Neural cell (in vitro differentiated cells): ENCODE measurements around the gene CD8A. TPM values are rescaled to one million over a fixed set of nuclear protein-coding genes. Genes with fewer than 3 reads are reported as not detected.

Source experiments
- H2AFZ ChIP-seq: fragments of 200-600, 300-800 bp; sonication (generic), shearing (Covaris generic); 2 replicates; pipeline ENCODE4 v1.6.0; 2014; ENCODE audit warnings: low read depth, mild to moderate bottlenecking, antibody characterized with exemption, low read length, moderate library complexity
- H3F3A ChIP-seq: fragments of 200-600 bp; shearing (Covaris generic); 2 replicates; pipeline ENCODE4 v1.6.1; 2016; ENCODE audit warnings: mild to moderate bottlenecking, moderate library complexity, mixed read lengths, antibody characterized with exemption, low read length; ENCODE audit not compliant: insufficient read depth, poor library complexity, severe bottlenecking
- H3K27ac ChIP-seq: fragments of 200-600, 300-800 bp; sonication (generic), shearing (Covaris generic); 2 replicates; pipeline ENCODE4 v1.5.1; 2014; ENCODE audit warnings: mild to moderate bottlenecking, low read length, moderate library complexity
- H3K27me3 ChIP-seq: fragments of 300-800, 200-600 bp; sonication (generic), shearing (Covaris generic); 2 replicates; pipeline ENCODE4 v1.6.0; 2014; ENCODE audit warnings: mild to moderate bottlenecking, low read depth, low read length, moderate library complexity; ENCODE audit not compliant: insufficient read depth
- H3K36me3 ChIP-seq: fragments of 300-800, 200-600 bp; sonication (generic), shearing (Covaris generic); 2 replicates; pipeline ENCODE4 v1.5.1; 2014; ENCODE audit warnings: mild to moderate bottlenecking, antibody characterized with exemption, low read length, moderate library complexity; ENCODE audit not compliant: insufficient read depth
- H3K4me2 ChIP-seq: fragments of 300-800, 200-600 bp; sonication (generic), shearing (Covaris generic); 2 replicates; pipeline ENCODE4 v1.6.0; 2014; ENCODE audit warnings: mild to moderate bottlenecking, low read length
- H3K4me3 ChIP-seq: fragments of 300-800, 200-600 bp; sonication (generic), shearing (Covaris generic); 2 replicates; pipeline ENCODE4 v1.5.1; 2014; ENCODE audit warnings: mild to moderate bottlenecking, low read length, moderate library complexity
- H3K79me2 ChIP-seq: fragments of 200-600 bp; shearing (Covaris generic); replicated peaks from 2 replicates; pipeline ENCODE4 v1.6.0; 2014; ENCODE audit warnings: mild to moderate bottlenecking, low read length, moderate library complexity; ENCODE audit not compliant: insufficient read depth
- H3K9ac ChIP-seq: fragments of 300-800, 200-600 bp; sonication (generic), shearing (Covaris generic); 2 replicates; pipeline ENCODE4 v1.6.1; 2016; ENCODE audit warnings: mild to moderate bottlenecking, low read length, mixed read lengths
- H3K9me2 ChIP-seq: fragments of 200-600 bp; shearing (Covaris generic); 2 replicates; pipeline ENCODE4 v1.6.1; 2016; ENCODE audit warnings: mild to moderate bottlenecking, low read length, mixed read lengths; ENCODE audit not compliant: insufficient read depth
- H3K9me3 ChIP-seq: fragments of 200-600, 300-800 bp; sonication (generic), shearing (Covaris generic); 2 replicates; pipeline ENCODE4 v1.6.1; 2016; ENCODE audit warnings: mild to moderate bottlenecking, mixed run types, low read length, moderate library complexity, mixed read lengths
- H4K20me1 ChIP-seq: fragments of 200-600 bp; shearing (Covaris generic); 2 replicates; pipeline ENCODE4 v1.6.1; 2016; ENCODE audit warnings: mild to moderate bottlenecking, mixed run types; ENCODE audit not compliant: insufficient read depth
- CTCF ChIP-seq: fragments of 450-650 bp; IDR thresholded peaks from 2 replicates; pipeline ENCODE4 v1.5.1; 2014; ENCODE audit warnings: antibody characterized with exemption, mild to moderate bottlenecking, moderate library complexity; ENCODE audit not compliant: poor library complexity, severe bottlenecking
- EP300 ChIP-seq: fragments of 450-650 bp; conservative IDR thresholded peaks from 2 replicates; pipeline ENCODE4 v1.6.1; 2014; ENCODE audit warnings: antibody characterized with exemption, mild to moderate bottlenecking, moderate library complexity; ENCODE audit not compliant: poor library complexity, severe bottlenecking
- EZH2 ChIP-seq: fragments of 200-600, 300-800 bp; shearing (Covaris generic), sonication (generic); IDR thresholded peaks from 2 replicates; pipeline ENCODE4 v1.6.1; 2014; ENCODE audit warnings: antibody characterized with exemption, low read length, borderline replicate concordance, mild to moderate bottlenecking; ENCODE audit not compliant: insufficient read depth, poor library complexity, severe bottlenecking
- MXI1 ChIP-seq: fragments of 450-650 bp; conservative IDR thresholded peaks from 2 replicates; pipeline ENCODE4 v1.6.1; 2014; ENCODE audit warnings: antibody characterized with exemption, mild to moderate bottlenecking; ENCODE audit not compliant: poor library complexity, severe bottlenecking
- POLR2AphosphoS5 ChIP-seq: IDR thresholded peaks from 2 replicates; pipeline ENCODE4 v1.6.1; 2012
- RAD21 ChIP-seq: fragments of 450-650 bp; conservative IDR thresholded peaks from 2 replicates; pipeline ENCODE4 v1.6.1; 2014; ENCODE audit warnings: antibody characterized with exemption, mild to moderate bottlenecking, moderate library complexity
- REST ChIP-seq: IDR thresholded peaks from 2 replicates; pipeline ENCODE4 v1.6.1; 2012; ENCODE audit warnings: borderline replicate concordance
- SMC3 ChIP-seq: fragments of 450-650 bp; conservative IDR thresholded peaks from 2 replicates; pipeline ENCODE4 v1.6.1; 2014; ENCODE audit warnings: antibody characterized with exemption, mild to moderate bottlenecking, moderate library complexity; ENCODE audit not compliant: poor library complexity
- TAF1 ChIP-seq: IDR thresholded peaks from 2 replicates; pipeline ENCODE4 v1.6.1; 2012; ENCODE audit warnings: low read depth
- polyA plus RNA-seq: library from polyadenylated mRNA; depleted of rRNA; stranded (reverse); fragments of >200 nt; gene quantifications from 2 replicates; pipeline ENCODE4 v1.2.3, GENCODE V29; 2014

The CD8A gene
- polyA plus RNA-seq, 1 donor from 2014 or later, result 2.2 TPM

- Histone ChIP-seq H3K27ac (peak overlapping the region; percentile 48), H3K9me2 (no peaks in the 10 kb centered on the region), H3K9me3 (peaks cover 3% of the 10 kb centered on the region), H4K20me1 (no peaks in the 10 kb centered on the region), H3K79me2 (peaks cover 47% of the 10 kb centered on the region), H3K4me2 (no peak overlapping the region), H3K9ac (no peak overlapping the region), H3K36me3 (peaks cover 7% of the 10 kb centered on the region), H3F3A (no peaks in the 10 kb centered on the region), H2AFZ (no peak overlapping the region), H3K4me3 (peak overlapping the region; percentile 17), H3K27me3 (no peaks in the 10 kb centered on the region)
- TF ChIP-seq EP300 (no peak), CTCF (no peak), REST (no peak), POLR2AphosphoS5 (no peak), RAD21 (no peak), MXI1 (no peak), EZH2 (no peak), SMC3 (no peak), TAF1 (no peak)
These were observed 42.7 kb downstream of the CD8A start for GRCh38 chr2:86747711-86748639.

- H2AFZ ChIP-seq, result no peak overlapping the region
- no peaks in the 10 kb centered on the region for H3K9me2 ChIP-seq
- no peak overlapping the region for H3K9ac ChIP-seq
- H3K79me2 ChIP-seq, result peaks cover 47% of the 10 kb centered on the region
- no peaks in the 10 kb centered on the region for H3K27me3 ChIP-seq
- H3K36me3 ChIP-seq, result no peaks in the 10 kb centered on the region
- H3F3A ChIP-seq, result no peaks in the 10 kb centered on the region
- no peak overlapping the region for H3K4me3 ChIP-seq
- H4K20me1 ChIP-seq, result no peaks in the 10 kb centered on the region
- no peak for TF ChIP-seq EZH2
- no peak for TF ChIP-seq TAF1
- no peak for TF ChIP-seq SMC3
- no peak for TF ChIP-seq REST
- TF ChIP-seq MXI1, result no peak
- no peak for TF ChIP-seq CTCF
- TF ChIP-seq POLR2AphosphoS5, result no peak
- no peak for TF ChIP-seq EP300
- TF ChIP-seq RAD21, result no peak
- H3K4me2 ChIP-seq, result no peak overlapping the region
- no peak overlapping the region for H3K27ac ChIP-seq
- peaks cover 3% of the 10 kb centered on the region for H3K9me3 ChIP-seq
These were observed 43.8 kb downstream of the CD8A start for GRCh38 chr2:86746939-86747338.
